ENCODE data around the gene GPR78.

The GPR78 gene

GRCh38 chr4:8610858-8611616 is 30.8 kb downstream of the GPR78 start:
- Histone ChIP-seq H3K4me1 (ENCODE audit: control insufficient read depth, insufficient read depth, low read length) (no peaks in the 10 kb centered on the region), H3K36me3 (ENCODE audit: control insufficient read depth, insufficient read depth, low read length) (no peaks in the 10 kb centered on the region), H3K27me3 (ENCODE audit: control insufficient read depth, insufficient read depth, low read length) (no peaks in the 10 kb centered on the region), H3K9me3 (ENCODE audit: control insufficient read depth, low read length) (no peaks in the 10 kb centered on the region), H3K4me3 (ENCODE audit: low read length) (no peak overlapping the region), H3K9ac (ENCODE audit: low read length) (no peak overlapping the region)

- H3K36me3 ChIP-seq (ENCODE audit: control insufficient read depth, insufficient read depth, low read length): no peaks in the 10 kb centered on the region
- no peaks in the 10 kb centered on the region for H3K27me3 ChIP-seq (ENCODE audit: control insufficient read depth, insufficient read depth, low read length)
- H3K9ac ChIP-seq (ENCODE audit: low read length): no peak overlapping the region
- no peaks in the 10 kb centered on the region for H3K9me3 ChIP-seq (ENCODE audit: control insufficient read depth, low read length)
- no peaks in the 10 kb centered on the region for H3K4me1 ChIP-seq (ENCODE audit: control insufficient read depth, insufficient read depth, low read length)
- H3K4me3 ChIP-seq (ENCODE audit: low read length): no peak overlapping the region
Measured at GRCh38 chr4:8612646-8613045, 32.5 kb downstream of the GPR78 start.

- Histone ChIP-seq H3K36me3 (ENCODE audit: control insufficient read depth, insufficient read depth, low read length) (no peaks in the 10 kb centered on the region), H3K4me3 (ENCODE audit: low read length) (no peak overlapping the region), H3K9ac (ENCODE audit: low read length) (no peak overlapping the region), H3K4me1 (ENCODE audit: control insufficient read depth, insufficient read depth, low read length) (no peaks in the 10 kb centered on the region), H3K9me3 (ENCODE audit: control insufficient read depth, low read length) (no peaks in the 10 kb centered on the region), H3K27me3 (ENCODE audit: control insufficient read depth, insufficient read depth, low read length) (no peaks in the 10 kb centered on the region)
Measured at GRCh38 chr4:8613421-8614364, 33.5 kb downstream of the GPR78 start.

GRCh38 chr4:8614365-8615193 is 34.4 kb downstream of the GPR78 start:
- no peak overlapping the region for H3K9ac ChIP-seq (ENCODE audit: low read length)
- H3K4me3 ChIP-seq (ENCODE audit: low read length): no peak overlapping the region
- no peaks in the 10 kb centered on the region for H3K36me3 ChIP-seq (ENCODE audit: control insufficient read depth, insufficient read depth, low read length)
- H3K4me1 ChIP-seq (ENCODE audit: control insufficient read depth, insufficient read depth, low read length): no peaks in the 10 kb centered on the region
- H3K27me3 ChIP-seq (ENCODE audit: control insufficient read depth, insufficient read depth, low read length): no peaks in the 10 kb centered on the region
- no peaks in the 10 kb centered on the region for H3K9me3 ChIP-seq (ENCODE audit: control insufficient read depth, low read length)

- H3K9me3 ChIP-seq (ENCODE audit: control insufficient read depth, low read length): no peaks in the 10 kb centered on the region
- H3K36me3 ChIP-seq (ENCODE audit: control insufficient read depth, insufficient read depth, low read length): no peaks in the 10 kb centered on the region
- H3K27me3 ChIP-seq (ENCODE audit: control insufficient read depth, insufficient read depth, low read length): no peaks in the 10 kb centered on the region
- H3K4me3 ChIP-seq (ENCODE audit: low read length): no peak overlapping the region
- no peak overlapping the region for H3K9ac ChIP-seq (ENCODE audit: low read length)
- H3K4me1 ChIP-seq (ENCODE audit: control insufficient read depth, insufficient read depth, low read length): no peaks in the 10 kb centered on the region
Measured at GRCh38 chr4:8615366-8615765, 35.2 kb downstream of the GPR78 start.

- Histone ChIP-seq H3K4me3 (ENCODE audit: low read length) (no peak overlapping the region), H3K9me3 (ENCODE audit: control insufficient read depth, low read length) (no peaks in the 10 kb centered on the region), H3K4me1 (ENCODE audit: control insufficient read depth, insufficient read depth, low read length) (no peaks in the 10 kb centered on the region), H3K9ac (ENCODE audit: low read length) (no peak overlapping the region), H3K27me3 (ENCODE audit: control insufficient read depth, insufficient read depth, low read length) (no peaks in the 10 kb centered on the region), H3K36me3 (ENCODE audit: control insufficient read depth, insufficient read depth, low read length) (no peaks in the 10 kb centered on the region)
Measured at GRCh38 chr4:8615921-8616787, 36.0 kb downstream of the GPR78 start.

GRCh38 chr4:8616831-8617230 is 36.6 kb downstream of the GPR78 start:
- Histone ChIP-seq H3K36me3 (ENCODE audit: control insufficient read depth, insufficient read depth, low read length) (no peaks in the 10 kb centered on the region), H3K27me3 (ENCODE audit: control insufficient read depth, insufficient read depth, low read length) (no peaks in the 10 kb centered on the region), H3K4me3 (ENCODE audit: low read length) (no peak overlapping the region), H3K9me3 (ENCODE audit: control insufficient read depth, low read length) (no peaks in the 10 kb centered on the region), H3K4me1 (ENCODE audit: control insufficient read depth, insufficient read depth, low read length) (no peaks in the 10 kb centered on the region), H3K9ac (ENCODE audit: low read length) (no peak overlapping the region)

- no peak overlapping the region for H3K9ac ChIP-seq (ENCODE audit: low read length)
- no peaks in the 10 kb centered on the region for H3K9me3 ChIP-seq (ENCODE audit: control insufficient read depth, low read length)
- no peaks in the 10 kb centered on the region for H3K27me3 ChIP-seq (ENCODE audit: control insufficient read depth, insufficient read depth, low read length)
- H3K36me3 ChIP-seq (ENCODE audit: control insufficient read depth, insufficient read depth, low read length): no peaks in the 10 kb centered on the region
- H3K4me1 ChIP-seq (ENCODE audit: control insufficient read depth, insufficient read depth, low read length): no peaks in the 10 kb centered on the region
- no peak overlapping the region for H3K4me3 ChIP-seq (ENCODE audit: low read length)
Measured at GRCh38 chr4:8617486-8618040, 37.4 kb downstream of the GPR78 start.

- Histone ChIP-seq H3K27me3 (ENCODE audit: control insufficient read depth, insufficient read depth, low read length) (no peaks in the 10 kb centered on the region), H3K4me3 (ENCODE audit: low read length) (no peak overlapping the region), H3K36me3 (ENCODE audit: control insufficient read depth, insufficient read depth, low read length) (no peaks in the 10 kb centered on the region), H3K9ac (ENCODE audit: low read length) (no peak overlapping the region), H3K4me1 (ENCODE audit: control insufficient read depth, insufficient read depth, low read length) (no peaks in the 10 kb centered on the region), H3K9me3 (ENCODE audit: control insufficient read depth, low read length) (no peaks in the 10 kb centered on the region)
Measured at GRCh38 chr4:8618421-8618820, 38.2 kb downstream of the GPR78 start.

- no peaks in the 10 kb centered on the region for H3K9me3 ChIP-seq (ENCODE audit: control insufficient read depth, low read length)
- no peaks in the 10 kb centered on the region for H3K36me3 ChIP-seq (ENCODE audit: control insufficient read depth, insufficient read depth, low read length)
- H3K9ac ChIP-seq (ENCODE audit: low read length): no peak overlapping the region
- H3K27me3 ChIP-seq (ENCODE audit: control insufficient read depth, insufficient read depth, low read length): no peaks in the 10 kb centered on the region
- no peak overlapping the region for H3K4me3 ChIP-seq (ENCODE audit: low read length)
- no peaks in the 10 kb centered on the region for H3K4me1 ChIP-seq (ENCODE audit: control insufficient read depth, insufficient read depth, low read length)
Measured at GRCh38 chr4:8618961-8619720, 38.9 kb downstream of the GPR78 start.

Measured in mucosa of stomach (tissue), 1 donor.